WTC11 (cell line): ENCODE data around the gene PSMC3. TPM values are rescaled to one million over a fixed set of nuclear protein-coding genes. Genes with fewer than 3 reads are reported as not detected.

ENCODE experiments used
- ATAC-seq: fragments of 200-7000 bp; cut with Tn5 transposase; 2 replicates; pipeline ENCODE4 v1.10.0; 2021; ENCODE audit warnings: mild to moderate bottlenecking, moderate library complexity
- CTCF ChIA-PET: fragments of 300-600 bp; sonication (Branson Sonifier 250); formaldehyde crosslinking; loops from one replicate; lab custom pipeline; 2021; ENCODE audit warnings: antibody characterized with exemption; lab: Charles Lee
- POLR2A ChIA-PET: fragments of 350-600 bp; sonication (Branson Sonifier 250); formaldehyde crosslinking; loops from one replicate; lab custom pipeline; 2021; ENCODE audit warnings: antibody characterized with exemption; lab: Charles Lee
- DNase-seq: peaks from one replicate; pipeline ENCODE4 v3.0.0; 2021; ENCODE audit warnings: low spot score
- H3K27ac Mint-ChIP-seq: 2 replicates; pipeline ENCODE4 v1.8.0; 2021; ENCODE audit warnings: mixed read lengths
- H3K27me3 Mint-ChIP-seq: 2 replicates; pipeline ENCODE4 v1.8.0; 2021; ENCODE audit warnings: low read depth, mild to moderate bottlenecking, moderate library complexity, mixed read lengths
- H3K36me3 Mint-ChIP-seq: 2 replicates; pipeline ENCODE4 v1.8.0; 2021; ENCODE audit warnings: mixed read lengths
- H3K4me1 Mint-ChIP-seq: 2 replicates; pipeline ENCODE4 v1.8.0; 2022; ENCODE audit warnings: mixed read lengths
- H3K4me3 Mint-ChIP-seq: 2 replicates; pipeline ENCODE4 v1.8.0; 2021; ENCODE audit warnings: mild to moderate bottlenecking, moderate library complexity, mixed read lengths
- H3K9me3 Mint-ChIP-seq: 2 replicates; pipeline ENCODE4 v1.8.0; 2021; ENCODE audit warnings: mixed read lengths
- E2F1 ChIP-seq: sonication (generic); formaldehyde crosslinking; IDR thresholded peaks from 2 replicates; pipeline ENCODE4 v1.8.0; 2022; ENCODE audit warnings: mild to moderate bottlenecking, missing genetic modification reagents
- ESRRA ChIP-seq: sonication (generic); formaldehyde crosslinking; IDR thresholded peaks from 2 replicates; pipeline ENCODE4 v1.8.1; 2022; ENCODE audit warnings: mild to moderate bottlenecking, missing genetic modification reagents, borderline replicate concordance
- FOXP1 ChIP-seq: sonication (generic); formaldehyde crosslinking; IDR thresholded peaks from 2 replicates; pipeline ENCODE4 v1.8.0; 2022; ENCODE audit warnings: missing genetic modification reagents, mild to moderate bottlenecking, moderate library complexity, borderline replicate concordance
- FOXP4 ChIP-seq: sonication (generic); formaldehyde crosslinking; IDR thresholded peaks from 2 replicates; pipeline ENCODE4 v1.8.0; 2022; ENCODE audit warnings: mild to moderate bottlenecking, missing genetic modification reagents
- GABPB1 ChIP-seq: sonication (generic); formaldehyde crosslinking; IDR thresholded peaks from 2 replicates; pipeline ENCODE4 v1.8.1; 2023; ENCODE audit warnings: mild to moderate bottlenecking, missing genetic modification reagents
- MYBL2 ChIP-seq: sonication (generic); formaldehyde crosslinking; IDR thresholded peaks from 2 replicates; pipeline ENCODE4 v1.8.1; 2023; ENCODE audit warnings: mild to moderate bottlenecking, moderate library complexity, missing genetic modification reagents
- NFATC4 ChIP-seq: fragments of 250-450 bp; sonication (Bioruptor Pico); IDR thresholded peaks from 2 replicates; pipeline ENCODE4 v1.9.0; 2021; ENCODE audit warnings: mild to moderate bottlenecking
- NR3C1 ChIP-seq: sonication (generic); formaldehyde crosslinking; conservative IDR thresholded peaks from 2 replicates; pipeline ENCODE4 v1.8.1; 2023; ENCODE audit warnings: low read depth, mild to moderate bottlenecking, missing genetic modification reagents
- PRRX2 ChIP-seq: fragments of 250-450 bp; sonication (Bioruptor Pico); IDR thresholded peaks from 2 replicates; pipeline ENCODE4 v1.8.0; 2021; ENCODE audit warnings: mild to moderate bottlenecking
- RELA ChIP-seq: sonication (generic); formaldehyde crosslinking; IDR thresholded peaks from 2 replicates; pipeline ENCODE4 v1.8.1; 2022; ENCODE audit warnings: missing genetic modification reagents, mild to moderate bottlenecking, borderline replicate concordance
- SMAD3 ChIP-seq: sonication (generic); formaldehyde crosslinking; IDR thresholded peaks from 2 replicates; pipeline ENCODE4 v1.8.0; 2022; ENCODE audit warnings: missing genetic modification reagents, mild to moderate bottlenecking, borderline replicate concordance
- USF2 ChIP-seq: sonication (generic); formaldehyde crosslinking; IDR thresholded peaks from 2 replicates; pipeline ENCODE4 v1.8.1; 2023; ENCODE audit warnings: mild to moderate bottlenecking, missing genetic modification reagents, moderate library complexity
- ZBTB21 ChIP-seq: sonication (generic); formaldehyde crosslinking; IDR thresholded peaks from 2 replicates; pipeline ENCODE4 v1.8.1; 2023; ENCODE audit warnings: mild to moderate bottlenecking, missing genetic modification reagents, borderline replicate concordance
- ZMAT4 ChIP-seq: fragments of 250-450 bp; sonication (Bioruptor Pico); IDR thresholded peaks from 2 replicates; pipeline ENCODE4 v1.9.0; 2021; ENCODE audit warnings: mild to moderate bottlenecking
- ZNF121 ChIP-seq: sonication (generic); formaldehyde crosslinking; IDR thresholded peaks from 2 replicates; pipeline ENCODE4 v1.8.0; 2023; ENCODE audit warnings: missing genetic modification reagents
- ZNF138 ChIP-seq: sonication (generic); formaldehyde crosslinking; conservative IDR thresholded peaks from 2 replicates; pipeline ENCODE4 v1.8.1; 2022; ENCODE audit warnings: mild to moderate bottlenecking, moderate library complexity, missing genetic modification reagents
- ZNF232 ChIP-seq: sonication (generic); formaldehyde crosslinking; IDR thresholded peaks from 2 replicates; pipeline ENCODE4 v1.8.0; 2022; ENCODE audit warnings: mild to moderate bottlenecking, missing genetic modification reagents
- ZNF317 ChIP-seq: sonication (generic); formaldehyde crosslinking; IDR thresholded peaks from 2 replicates; pipeline ENCODE4 v1.8.1; 2023; ENCODE audit warnings: low read depth, mild to moderate bottlenecking, moderate library complexity, missing genetic modification reagents, borderline replicate concordance
- ZNF425 ChIP-seq: fragments of 250-450 bp; sonication (Bioruptor Pico); conservative IDR thresholded peaks from 2 replicates; pipeline ENCODE4 v1.9.0; 2021; ENCODE audit warnings: mild to moderate bottlenecking
- ZNF532 ChIP-seq: fragments of 250-450 bp; sonication (Bioruptor Pico); IDR thresholded peaks from 2 replicates; pipeline ENCODE4 v1.9.0; 2021; ENCODE audit warnings: mild to moderate bottlenecking, borderline replicate concordance
- ZNF671 ChIP-seq: fragments of 250-450 bp; sonication (Bioruptor Pico); IDR thresholded peaks from 2 replicates; pipeline ENCODE4 v1.8.0; 2021; ENCODE audit warnings: mild to moderate bottlenecking
- total RNA-seq: library from RNA; stranded (reverse); gene quantifications from 3 replicates; pipeline ENCODE4 v1.2.3, GENCODE V29; 2021

Gene PSMC3
- total RNA-seq, 1 experiment from 2014 or later: 162 TPM

GRCh38 chr11:47417712-47418111 lies 8.5 kb downstream of the PSMC3 start:
- peaks cover 46% of the 10 kb centered on the region for H3K36me3 Mint-ChIP-seq
- H3K27me3 Mint-ChIP-seq: no peaks in the 10 kb centered on the region
- ChIA-PET POLR2A (interaction anchor here (1.0 to 1.5 kb wide), 2 partner anchors 18 to 36 kb away, joined by 3 read pairs; no protein-coding TSS in a partner anchor), CTCF (interaction anchor here (0.8 kb wide), 1 partner anchor 10 kb away, joined by 4 read pairs; no protein-coding TSS in a partner anchor)
- H3K4me1 Mint-ChIP-seq: no peaks in the 10 kb centered on the region
- H3K9me3 Mint-ChIP-seq: no peaks in the 10 kb centered on the region
- TF ChIP-seq FOXP1 (CRISPR knock-in tag) (0 out of 2 replicates have a peak, but pooled peaks have one; percentile 30), ZBTB21 (no peak)
- ATAC-seq (no peak), DNase-seq (no peak)
- no peak overlapping the region for H3K27ac Mint-ChIP-seq
- no peak overlapping the region for H3K4me3 Mint-ChIP-seq

GRCh38 chr11:47415949-47416472 lies 10.2 kb downstream of the PSMC3 start:
- peak; percentile 26 for ATAC-seq
- H3K4me3 Mint-ChIP-seq: no peak overlapping the region
- no peak for TF ChIP-seq NR3C1
- TF ChIP-seq USF2 (CRISPR knock-in tag): no peak
- TF ChIP-seq ZNF317 (CRISPR knock-in tag): no peak
- TF ChIP-seq PRRX2 (CRISPR knock-in tag): no peak
- TF ChIP-seq ZNF532 (CRISPR knock-in tag): no peak
- TF ChIP-seq GABPB1 (CRISPR knock-in tag): no peak
- no peak for TF ChIP-seq ZNF138 (CRISPR knock-in tag)
- TF ChIP-seq ZNF671 (CRISPR knock-in tag): no peak
- TF ChIP-seq SMAD3: no peak
- TF ChIP-seq ZNF232: no peak
- TF ChIP-seq NFATC4 (CRISPR knock-in tag): no peak
- TF ChIP-seq MYBL2 (CRISPR knock-in tag): no peak
- TF ChIP-seq ZNF425 (CRISPR knock-in tag): no peak
- no peak for TF ChIP-seq ZMAT4
- TF ChIP-seq ZNF121: no peak
- TF ChIP-seq RELA (CRISPR knock-in tag): no peak
- TF ChIP-seq FOXP4 (CRISPR knock-in tag): no peak
- TF ChIP-seq ESRRA (CRISPR knock-in tag): no peak
- no peak for TF ChIP-seq E2F1 (CRISPR knock-in tag)
- TF ChIP-seq, all 79 proteins: peak for 0
- H3K9me3 Mint-ChIP-seq: no peaks in the 10 kb centered on the region
- CTCF ChIA-PET: interaction anchor here (0.9 to 1.3 kb wide), 4 partner anchors 9 to 42 kb away, joined by 4 to 6 read pairs (median 4); no protein-coding TSS in a partner anchor
- H3K36me3 Mint-ChIP-seq: peaks cover 38% of the 10 kb centered on the region
- no peak for DNase-seq
- no peaks in the 10 kb centered on the region for H3K4me1 Mint-ChIP-seq
- no peaks in the 10 kb centered on the region for H3K27me3 Mint-ChIP-seq
- no peak overlapping the region for H3K27ac Mint-ChIP-seq
- POLR2A ChIA-PET: interaction anchor here (0.5 to 1.5 kb wide), 2 partner anchors 37 to 288 kb away, joined by 3 read pairs; no protein-coding TSS in a partner anchor
